Activated T-helper 9 cell treated with anti-CD3 and anti-CD28 coated beads, Interleukin-2, amount 50 U/mL, for 16 hours (primary cell): ENCODE data around the gene OR1J1.

Experiments used
- DNase-seq: peaks from one replicate; pipeline ENCODE4 v3.0.0-alpha.2; 2020; ENCODE audit warnings: low read depth

Gene OR1J1

GRCh38 chr9:122477826-122478225 lies at the start of gene OR1J1:
OR1J1 (minus strand) TSS chr9:122477926; CDS start chr9:122477926, 0 bp downstream.
- DNase-seq: no peak

GRCh38 chr9:122527193-122527592 lies 49.5 kb upstream of the OR1J1 start, which contains the start of gene OR1N1:
OR1N1 (minus strand) TSS chr9:122527293; CDS start chr9:122527293, 0 bp downstream.
- no peak for DNase-seq

- no peak for DNase-seq
Measured at GRCh38 chr9:122526602-122527001, 48.9 kb upstream of the OR1J1 start.

- no peak for DNase-seq
Measured at GRCh38 chr9:122519376-122519775, 41.6 kb upstream of the OR1J1 start.

- no peak for DNase-seq
Measured at GRCh38 chr9:122518841-122519240, 41.1 kb upstream of the OR1J1 start, which contains the start of gene OR1J4. OR1J4 (plus strand) TSS chr9:122519141; CDS start chr9:122519141, 0 bp downstream.

- no peak for DNase-seq
Measured at GRCh38 chr9:122518226-122518625, 40.5 kb upstream of the OR1J1 start.

GRCh38 chr9:122510502-122510901 lies 32.8 kb upstream of the OR1J1 start, which contains the start of gene OR1J2:
OR1J2 (plus strand) TSS chr9:122510802; CDS start chr9:122510802, 0 bp downstream.
- DNase-seq: no peak

- DNase-seq: no peak
Measured at GRCh38 chr9:122506964-122507363, 29.2 kb upstream of the OR1J1 start.

- DNase-seq: no peak
Measured at GRCh38 chr9:122498883-122499288, 21.2 kb upstream of the OR1J1 start.

- DNase-seq: no peak
Measured at GRCh38 chr9:122479062-122479461, 1.3 kb upstream of the OR1J1 start.

- no peak for DNase-seq
Measured at GRCh38 chr9:122477346-122477745, 380 bp downstream of the OR1J1 start.

- DNase-seq: no peak
Measured at GRCh38 chr9:122475717-122476116, 2.0 kb downstream of the OR1J1 start.

- no peak for DNase-seq
Measured at GRCh38 chr9:122474561-122474960, 3.2 kb downstream of the OR1J1 start.

- DNase-seq: no peak
Measured at GRCh38 chr9:122468735-122469134, 9.0 kb downstream of the OR1J1 start.

GRCh38 chr9:122466456-122466855 lies 11.3 kb downstream of the OR1J1 start:
- no peak for DNase-seq

- peak; percentile 33 for DNase-seq
Measured at GRCh38 chr9:122464633-122465567, 12.8 kb downstream of the OR1J1 start.

GRCh38 chr9:122463828-122464632 lies 13.7 kb downstream of the OR1J1 start:
- DNase-seq: no peak

- DNase-seq: no peak
Measured at GRCh38 chr9:122457787-122458186, 19.9 kb downstream of the OR1J1 start.

- DNase-seq: no peak
Measured at GRCh38 chr9:122456123-122456522, 21.6 kb downstream of the OR1J1 start.

- DNase-seq: no peak
Measured at GRCh38 chr9:122453677-122454135, 24.0 kb downstream of the OR1J1 start.

- no peak for DNase-seq
Measured at GRCh38 chr9:122446819-122447484, 30.8 kb downstream of the OR1J1 start.
